ENCODE data around the gene ADISSP. TPM values are rescaled to one million over a fixed set of nuclear protein-coding genes. Genes with fewer than 3 reads are reported as not detected.

Gene ADISSP
- total and polyA plus RNA-seq, 2 experiments from 2014 or later: 86.6 to 126 TPM

GRCh38 chr20:3812975-3813847, 45.7 kb upstream of the ADISSP start (continued):
- TF ChIP-seq, protein P1, sequence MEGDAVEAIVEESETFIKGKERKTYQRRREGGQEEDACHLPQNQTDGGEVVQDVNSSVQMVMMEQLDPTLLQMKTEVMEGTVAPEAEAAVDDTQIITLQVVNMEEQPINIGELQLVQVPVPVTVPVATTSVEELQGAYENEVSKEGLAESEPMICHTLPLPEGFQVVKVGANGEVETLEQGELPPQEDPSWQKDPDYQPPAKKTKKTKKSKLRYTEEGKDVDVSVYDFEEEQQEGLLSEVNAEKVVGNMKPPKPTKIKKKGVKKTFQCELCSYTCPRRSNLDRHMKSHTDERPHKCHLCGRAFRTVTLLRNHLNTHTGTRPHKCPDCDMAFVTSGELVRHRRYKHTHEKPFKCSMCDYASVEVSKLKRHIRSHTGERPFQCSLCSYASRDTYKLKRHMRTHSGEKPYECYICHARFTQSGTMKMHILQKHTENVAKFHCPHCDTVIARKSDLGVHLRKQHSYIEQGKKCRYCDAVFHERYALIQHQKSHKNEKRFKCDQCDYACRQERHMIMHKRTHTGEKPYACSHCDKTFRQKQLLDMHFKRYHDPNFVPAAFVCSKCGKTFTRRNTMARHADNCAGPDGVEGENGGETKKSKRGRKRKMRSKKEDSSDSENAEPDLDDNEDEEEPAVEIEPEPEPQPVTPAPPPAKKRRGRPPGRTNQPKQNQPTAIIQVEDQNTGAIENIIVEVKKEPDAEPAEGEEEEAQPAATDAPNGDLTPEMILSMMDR (conservative IDR thresholded peaks at IDR 0.05; ENCODE audit: low read depth in 2 of 2): no peak
- TF ChIP-seq EZH2phosphoT487 (IDR thresholded peaks at IDR 0.05; ENCODE audit: unreplicated experiment) (no peak), STAT1 (IDR thresholded peaks at IDR 0.05; ENCODE audit: unreplicated experiment) (no peak), REST (IDR thresholded peaks at IDR 0.05; ENCODE audit: unreplicated experiment) (no peak), EZH2 (IDR thresholded peaks at IDR 0.05; ENCODE audit: low read depth, unreplicated experiment) (no peak), POLR2AphosphoS5 (IDR thresholded peaks at IDR 0.05; ENCODE audit: low read depth) (no peak), JUNB (IDR thresholded peaks at IDR 0.05; ENCODE audit: unreplicated experiment) (no peak), ZNF114 (CRISPR knock-in tag; IDR thresholded peaks at IDR 0.05) (no peak), ZNF331 (CRISPR knock-in tag; IDR thresholded peaks at IDR 0.05; ENCODE audit: low read depth) (no peak), CREB1 (CRISPR knock-in tag; IDR thresholded peaks at IDR 0.05; ENCODE audit: low read depth) (no peak)
- TF ChIP-seq, protein P2, sequence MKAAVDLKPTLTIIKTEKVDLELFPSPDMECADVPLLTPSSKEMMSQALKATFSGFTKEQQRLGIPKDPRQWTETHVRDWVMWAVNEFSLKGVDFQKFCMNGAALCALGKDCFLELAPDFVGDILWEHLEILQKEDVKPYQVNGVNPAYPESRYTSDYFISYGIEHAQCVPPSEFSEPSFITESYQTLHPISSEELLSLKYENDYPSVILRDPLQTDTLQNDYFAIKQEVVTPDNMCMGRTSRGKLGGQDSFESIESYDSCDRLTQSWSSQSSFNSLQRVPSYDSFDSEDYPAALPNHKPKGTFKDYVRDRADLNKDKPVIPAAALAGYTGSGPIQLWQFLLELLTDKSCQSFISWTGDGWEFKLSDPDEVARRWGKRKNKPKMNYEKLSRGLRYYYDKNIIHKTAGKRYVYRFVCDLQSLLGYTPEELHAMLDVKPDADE (IDR thresholded peaks at IDR 0.05): no peak

DNA sequence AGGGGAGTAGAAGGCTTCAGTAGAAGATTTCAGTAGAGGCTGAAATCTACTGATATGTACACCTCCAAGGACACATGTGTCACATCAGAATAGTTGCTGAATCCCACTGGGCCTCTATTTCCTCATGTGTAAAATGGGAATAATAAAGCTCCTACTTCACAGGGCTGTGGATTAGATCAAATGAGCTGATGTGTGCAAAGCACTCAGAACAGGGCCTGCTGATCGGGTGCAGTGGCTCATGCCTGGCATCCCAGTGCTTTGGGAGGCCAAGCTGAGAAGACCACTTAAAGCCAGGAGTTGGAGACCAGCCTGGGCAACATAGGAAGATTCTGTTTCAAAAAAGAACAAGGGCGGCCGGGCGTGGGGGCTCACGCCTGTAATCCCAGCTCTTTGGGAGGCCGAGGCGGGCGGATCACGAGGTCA, 44.7 kb upstream of the ADISSP start:
- H2AFZ ChIP-seq: no peak overlapping the region
- H3K79me2 ChIP-seq (replicated peaks; ENCODE audit: insufficient read depth): no peaks in the 10 kb centered on the region
- peaks cover 22% of the 10 kb centered on the region for H3K4me1 ChIP-seq (ENCODE audit: insufficient read depth)
- Mint-ChIP-seq H3K27me3 (ENCODE audit: insufficient read depth, low read depth, poor library complexity) (peaks cover 9% of the 10 kb centered on the region), H3K9me3 (no peaks in the 10 kb centered on the region; the same call in 2 of the 3 replicates), H3K27ac (no peak overlapping the region), H3K36me3 (ENCODE audit: low read depth) (no peaks in the 10 kb centered on the region; the same call in 2 of the 3 replicates), H3K4me1 (peaks cover 24% of the 10 kb centered on the region), H3K4me3 (no peak overlapping the region)
- DNase-seq (ENCODE audit: low spot score): no peak
- no peak overlapping the region for H3K4me2 ChIP-seq
- H3K36me3 ChIP-seq (ENCODE audit: insufficient read depth): no peaks in the 10 kb centered on the region
- no peak for ATAC-seq
- TF ChIP-seq CREB1 (CRISPR knock-in tag; IDR thresholded peaks at IDR 0.05; ENCODE audit: low read depth) (no peak), ZNF331 (CRISPR knock-in tag; IDR thresholded peaks at IDR 0.05; ENCODE audit: low read depth) (no peak), JUNB (IDR thresholded peaks at IDR 0.05; ENCODE audit: unreplicated experiment) (no peak), EZH2phosphoT487 (IDR thresholded peaks at IDR 0.05; ENCODE audit: unreplicated experiment) (no peak), ZNF114 (CRISPR knock-in tag; IDR thresholded peaks at IDR 0.05) (no peak), REST (IDR thresholded peaks at IDR 0.05; ENCODE audit: unreplicated experiment) (no peak), POLR2AphosphoS5 (IDR thresholded peaks at IDR 0.05; ENCODE audit: low read depth) (no peak), STAT1 (IDR thresholded peaks at IDR 0.05; ENCODE audit: unreplicated experiment) (no peak), NANOG (IDR thresholded peaks at IDR 0.05; ENCODE audit: borderline replicate concordance) (no peak)
- TF ChIP-seq, protein P1 (conservative IDR thresholded peaks at IDR 0.05; ENCODE audit: low read depth in 2 of 2): no peak
- H3K27me3 ChIP-seq (ENCODE audit: insufficient read depth): no peaks in the 10 kb centered on the region
- H4K20me1 ChIP-seq (replicated peaks; ENCODE audit: insufficient read depth): no peaks in the 10 kb centered on the region
- no peaks in the 10 kb centered on the region for H3F3A ChIP-seq (replicated peaks; ENCODE audit: low read depth)
- no peak overlapping the region for H3K4me3 ChIP-seq
- no peaks in the 10 kb centered on the region for H3K9me2 ChIP-seq (ENCODE audit: insufficient read depth)
- no peak overlapping the region for H3K27ac ChIP-seq (ENCODE audit: low read depth)

All from GM23338 (cell line).